Suprapubic skin (tissue), 4 donors: ENCODE results near the gene ISG20L2. TPM values are rescaled to one million over a fixed set of nuclear protein-coding genes. Genes with fewer than 3 reads are reported as not detected.

Experiments used
- DNase-seq, 2 donors: peaks; one replicate each; pipeline ENCODE4 v3.0.0-alpha.2; 2019; ENCODE audit warnings: low spot score in 2 of 2
- H3K27ac ChIP-seq: fragments of 200-600 bp; sonication (generic); one replicate; pipeline ENCODE4 v1.5.1; 2019
- H3K27me3 ChIP-seq: fragments of 200-600 bp; sonication (generic); one replicate; pipeline ENCODE4 v1.5.1; 2019
- H3K36me3 ChIP-seq: fragments of 200-600 bp; sonication (generic); one replicate; pipeline ENCODE4 v1.5.1; 2019
- H3K4me1 ChIP-seq: fragments of 200-600 bp; sonication (generic); one replicate; pipeline ENCODE4 v1.5.1; 2019
- H3K4me3 ChIP-seq: fragments of 200-600 bp; sonication (generic); one replicate; pipeline ENCODE4 v1.5.1; 2019; ENCODE audit warnings: mild to moderate bottlenecking
- H3K9me3 ChIP-seq: fragments of 200-600 bp; sonication (generic); one replicate; pipeline ENCODE4 v1.5.1; 2019
- CTCF ChIP-seq, 2 donors: fragments of 200-600 bp in 1 of 2; fragments of 450-650 bp in 1 of 2; sonication (generic) in 1 of 2; IDR thresholded peaks; one replicate each; pipeline ENCODE4 v1.5.1; 2016 to 2019; ENCODE audit warnings: antibody characterized with exemption in 2 of 2, mild to moderate bottlenecking in 1 of 2, moderate library complexity in 1 of 2
- EP300 ChIP-seq: sonication (generic); formaldehyde crosslinking; IDR thresholded peaks from one replicate; pipeline ENCODE4 v1.6.1; 2017; ENCODE audit warnings: antibody characterized with exemption
- POLR2A ChIP-seq, 2 donors: fragments of 450-650 bp; IDR thresholded peaks; one replicate each; pipeline ENCODE4 v1.6.1; 2017; ENCODE audit warnings: antibody characterized with exemption in 2 of 2, mild to moderate bottlenecking in 2 of 2, moderate library complexity in 2 of 2
- POLR2AphosphoS5 ChIP-seq, 3 donors: sonication (generic); formaldehyde crosslinking; IDR thresholded peaks; one replicate each; pipeline ENCODE4 v1.6.1; 2017; ENCODE audit warnings: antibody characterized with exemption in 3 of 3
- WGBS: methylation state at CpG from one replicate; pipeline ENCODE4 v1.1.5; 2018; 5-methylcytosine and 5-hydroxymethylcytosine counted together
- total RNA-seq, 4 donors: library from RNA; depleted of rRNA; stranded (reverse); fragments of >200 nt; gene quantifications; one replicate each; pipeline ENCODE4 v1.1.0, GENCODE V29; 2016

Gene ISG20L2
- total RNA-seq, 4 donors from 2014 or later, result 33.8 to 59.6 (median 38.9) TPM

- peaks cover 3% of the 10 kb centered on the region for H3K27me3 ChIP-seq
- 51% methylated on average over 8 of the region's 8 CpGs for WGBS
- TF ChIP-seq POLR2AphosphoS5 (IDR thresholded peaks at IDR 0.05) (no peak), EP300 (no peak)
- H3K9me3 ChIP-seq, result no peaks in the 10 kb centered on the region
- peak in 1 of 2 donors; percentile 65 for DNase-seq
- peak overlapping the region; percentile 80 for H3K27ac ChIP-seq
- H3K4me1 ChIP-seq, result peaks cover 96% of the 10 kb centered on the region
- no peak overlapping the region for H3K4me3 ChIP-seq
- H3K36me3 ChIP-seq, result no peaks in the 10 kb centered on the region
These were observed 20.9 kb downstream of the ISG20L2 start for GRCh38 chr1:156707417-156708217.

GRCh38 chr1:156706657-156707416 lies 21.7 kb downstream of the ISG20L2 start:
- Histone ChIP-seq H3K4me1 (peaks cover 90% of the 10 kb centered on the region), H3K36me3 (no peaks in the 10 kb centered on the region), H3K27ac (peak overlapping the region; percentile 80), H3K9me3 (no peaks in the 10 kb centered on the region), H3K27me3 (peaks cover 3% of the 10 kb centered on the region), H3K4me3 (peak overlapping the region; percentile 55)
- WGBS, result 17% methylated on average over 13 of the region's 29 CpGs
- no peak for TF ChIP-seq POLR2AphosphoS5 (IDR thresholded peaks at IDR 0.05)
- no peak for TF ChIP-seq EP300
- no peak for TF ChIP-seq CTCF (IDR thresholded peaks at IDR 0.05)
- TF ChIP-seq POLR2A (IDR thresholded peaks at IDR 0.05), result no peak
- DNase-seq, result peak; percentile 84 to 86

- under 1% methylated on average over 27 of the region's 45 CpGs for WGBS
- peaks cover 82% of the 10 kb centered on the region for H3K4me1 ChIP-seq
These were observed 22.5 kb downstream of the ISG20L2 start for GRCh38 chr1:156705918-156706656.

GRCh38 chr1:156705321-156705917 lies 23.1 kb downstream of the ISG20L2 start, which contains the start of gene CRABP2:
CRABP2 (minus strand) TSS chr1:156705583; CDS start chr1:156705446, 137 bp downstream.
- Histone ChIP-seq H3K27ac (peak within 1 kb of the TSS; percentile 80), H3K4me3 (peak within 1 kb of the TSS; percentile 55), H3K27me3 (peaks cover 3% of the 10 kb centered on the region), H3K9me3 (no peaks in the 10 kb centered on the region), H3K36me3 (no peaks in the 10 kb centered on the region), H3K4me1 (peaks cover 75% of the 10 kb centered on the region)
- peak in 1 of 2 donors; percentile 76 for DNase-seq
- WGBS, result 8% methylated on average over 14 of the region's 42 CpGs
- no peak for TF ChIP-seq EP300
- no peak for TF ChIP-seq POLR2AphosphoS5 (IDR thresholded peaks at IDR 0.05)
- TF ChIP-seq CTCF (IDR thresholded peaks at IDR 0.05), result no peak
- TF ChIP-seq POLR2A (IDR thresholded peaks at IDR 0.05), result no peak

More at GRCh38 chr1:156705918-156706656, 22.5 kb downstream of the ISG20L2 start:
- DNase-seq, result peak; percentile 85 to 89
- Histone ChIP-seq H3K4me3 (peak overlapping the region; percentile 55), H3K27ac (peak overlapping the region; percentile 80), H3K9me3 (no peaks in the 10 kb centered on the region), H3K27me3 (peaks cover 3% of the 10 kb centered on the region), H3K36me3 (no peaks in the 10 kb centered on the region)
- TF ChIP-seq CTCF (IDR thresholded peaks at IDR 0.05), result peak; percentile 78 to 83
- TF ChIP-seq POLR2AphosphoS5 (IDR thresholded peaks at IDR 0.05), result no peak
- no peak for TF ChIP-seq POLR2A (IDR thresholded peaks at IDR 0.05)
- TF ChIP-seq EP300, result no peak

GRCh38 chr1:156704930-156705320 lies 23.6 kb downstream of the ISG20L2 start:
- 7% methylated on average over 4 of the region's 29 CpGs for WGBS
- no peaks in the 10 kb centered on the region for H3K9me3 ChIP-seq
- H3K27me3 ChIP-seq, result peaks cover 3% of the 10 kb centered on the region

More at GRCh38 chr1:156704930-156705320, 23.6 kb downstream of the ISG20L2 start:
- Histone ChIP-seq H3K27ac (peak overlapping the region; percentile 80), H3K4me3 (peak overlapping the region; percentile 55), H3K4me1 (peaks cover 70% of the 10 kb centered on the region), H3K36me3 (peaks cover 1% of the 10 kb centered on the region)
- peak in 1 of 2 donors; percentile 84 for DNase-seq
- TF ChIP-seq CTCF (IDR thresholded peaks at IDR 0.05), result no peak
